Upper lobe of right lung (tissue), 1 donor: ENCODE results near the gene EPB41L1. TPM values are rescaled to one million over a fixed set of nuclear protein-coding genes. Genes with fewer than 3 reads are reported as not detected.
A peak's percentile ranks its signal among the peaks of the same experiment; 100 is the strongest.

Source experiments
- ATAC-seq: fragments of 200-7000 bp; cut with Tn5 transposase; one replicate; pipeline ENCODE4 v1.9.1; 2020; ENCODE audit warnings: mild to moderate bottlenecking, moderate library complexity
- DNase-seq: peaks from one replicate; pipeline ENCODE4 v3.0.0-alpha.2; 2020
- H3K27ac ChIP-seq: fragments of 200-600 bp; one replicate; pipeline ENCODE4 v1.8.0; 2022
- H3K27me3 ChIP-seq: fragments of 200-600 bp; one replicate; pipeline ENCODE4 v1.8.0; 2022; ENCODE audit warnings: mild to moderate bottlenecking
- H3K36me3 ChIP-seq: fragments of 200-600 bp; one replicate; pipeline ENCODE4 v1.8.0; 2022
- H3K4me1 ChIP-seq: fragments of 200-600 bp; one replicate; pipeline ENCODE4 v1.8.0; 2022
- H3K4me3 ChIP-seq: fragments of 200-600 bp; one replicate; pipeline ENCODE4 v1.8.0; 2022; ENCODE audit warnings: mild to moderate bottlenecking
- H3K9me3 ChIP-seq: fragments of 200-600 bp; one replicate; pipeline ENCODE4 v1.8.0; 2022
- CTCF ChIP-seq: fragments of 200-600 bp; IDR thresholded peaks from one replicate; pipeline ENCODE4 v1.8.0; 2022; ENCODE audit warnings: antibody characterized with exemption
- intact Hi-C: fragments of 100-400 bp; cut with DNase I; formaldehyde crosslinking; loops from one replicate; pipeline ENCODE4 v1.11.0; 2022
- total RNA-seq: library from RNA; stranded (reverse); fragmentation: NEBNext Ultra II Directional; extraction: Animal tissue kit (Norgen Biotek cat#: 25700); gene quantifications from one replicate; pipeline ENCODE4 v1.2.1, GENCODE V29; 2021
- donor health status: DM: no; HTN: yes; CAD: no; lungs with severe emphysema.

EPB41L1 gene
- total RNA-seq, 1 donor from 2014 or later, result 61.4 TPM

DNA sequence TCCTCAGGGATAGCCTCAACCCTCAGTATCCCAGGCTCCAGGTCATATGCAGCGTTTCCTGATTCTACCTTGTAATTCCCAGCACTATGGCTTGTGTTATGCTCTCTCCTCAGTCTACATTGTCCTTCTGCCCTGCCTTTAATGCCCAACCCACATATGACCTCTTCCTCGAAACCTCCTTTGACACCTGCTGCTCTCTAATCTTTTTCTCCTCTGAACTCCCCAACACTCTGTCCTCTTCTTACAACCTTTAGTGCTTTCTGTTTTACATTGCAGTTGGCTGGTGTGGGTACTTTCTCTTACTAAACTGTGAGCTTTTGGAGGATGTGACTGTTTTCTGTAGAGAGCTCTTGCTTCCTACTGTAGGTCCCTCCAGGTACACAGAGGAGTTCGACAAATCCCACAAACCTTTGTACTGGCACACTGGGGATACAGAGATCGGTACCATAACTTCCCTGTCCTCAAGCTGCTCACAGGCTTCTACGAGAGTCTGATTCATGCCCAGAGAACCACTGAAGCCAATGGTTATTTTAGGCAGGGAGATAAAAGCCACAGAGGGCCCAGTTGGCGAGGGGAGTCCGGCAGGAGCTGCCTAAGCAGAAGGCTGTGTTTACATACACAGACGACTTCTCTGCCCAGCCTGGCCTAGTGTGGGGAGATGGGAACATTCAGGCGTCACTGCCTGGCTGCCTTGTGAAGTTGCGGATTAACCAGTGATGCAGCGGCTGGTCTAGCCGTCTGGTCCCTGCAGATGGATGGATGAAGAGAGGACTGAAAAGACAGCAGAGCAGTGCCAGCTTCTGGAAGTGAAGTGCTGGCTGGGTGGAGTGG lies 8.4 kb upstream of the EPB41L1 start:
- DNase-seq (no peak), ATAC-seq (no peak)
- Histone ChIP-seq H3K27me3 (no peaks in the 10 kb centered on the region), H3K4me1 (peaks cover 6% of the 10 kb centered on the region), H3K4me3 (no peak overlapping the region), H3K9me3 (no peaks in the 10 kb centered on the region), H3K27ac (no peak overlapping the region), H3K36me3 (no peaks in the 10 kb centered on the region)
- intact Hi-C loops, result no loop called here
- no peak for TF ChIP-seq CTCF

DNA sequence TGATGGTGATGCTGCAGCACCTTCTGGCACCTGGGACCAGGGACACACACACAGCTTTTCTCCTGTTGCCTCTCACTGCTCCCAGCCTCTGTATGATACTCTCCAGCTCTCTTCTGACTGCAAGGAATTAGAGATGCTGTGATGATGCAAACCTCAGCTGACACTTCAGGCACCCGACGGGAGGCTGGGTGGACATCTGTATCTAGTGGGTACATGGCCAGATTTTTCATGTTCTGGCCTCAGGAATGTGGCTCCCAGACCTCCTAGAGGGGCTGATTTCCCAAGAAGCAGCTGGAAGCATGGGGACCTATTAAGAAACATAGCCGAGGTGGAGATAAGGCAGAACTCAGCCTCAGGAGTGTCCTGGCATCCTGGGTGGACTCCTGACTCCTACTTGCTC lies 6.8 kb upstream of the EPB41L1 start:
- no peak for TF ChIP-seq CTCF
- DNase-seq, result no peak
- ATAC-seq, result peak; percentile 30

GRCh38 chr20:36148439-36148838 lies 6.1 kb upstream of the EPB41L1 start:
- H3K36me3 ChIP-seq, result no peaks in the 10 kb centered on the region
- no peaks in the 10 kb centered on the region for H3K9me3 ChIP-seq
- H3K4me3 ChIP-seq, result no peak overlapping the region
- no peak overlapping the region for H3K27ac ChIP-seq
- no peaks in the 10 kb centered on the region for H3K27me3 ChIP-seq
- TF ChIP-seq CTCF, result no peak
- DNase-seq, result no peak
- no peak for ATAC-seq
- peaks cover 8% of the 10 kb centered on the region for H3K4me1 ChIP-seq
- intact Hi-C loops, result no loop called here

More for the DNA sequence above, 6.8 kb upstream of the EPB41L1 start:
- no peak overlapping the region for H3K4me3 ChIP-seq
- no peaks in the 10 kb centered on the region for H3K27me3 ChIP-seq
- H3K36me3 ChIP-seq, result no peaks in the 10 kb centered on the region
- peaks cover 6% of the 10 kb centered on the region for H3K4me1 ChIP-seq
- intact Hi-C loops, result no loop called here
- H3K9me3 ChIP-seq, result no peaks in the 10 kb centered on the region
- no peak overlapping the region for H3K27ac ChIP-seq

- DNase-seq (no peak), ATAC-seq (no peak)
- Histone ChIP-seq H3K27ac (no peak overlapping the region), H3K36me3 (no peaks in the 10 kb centered on the region), H3K4me3 (no peak overlapping the region), H3K4me1 (peaks cover 14% of the 10 kb centered on the region), H3K27me3 (no peaks in the 10 kb centered on the region), H3K9me3 (no peaks in the 10 kb centered on the region)
- no peak for TF ChIP-seq CTCF
- intact Hi-C loops, result no loop called here
Observed at GRCh38 chr20:36149012-36149411, 5.5 kb upstream of the EPB41L1 start.

DNA sequence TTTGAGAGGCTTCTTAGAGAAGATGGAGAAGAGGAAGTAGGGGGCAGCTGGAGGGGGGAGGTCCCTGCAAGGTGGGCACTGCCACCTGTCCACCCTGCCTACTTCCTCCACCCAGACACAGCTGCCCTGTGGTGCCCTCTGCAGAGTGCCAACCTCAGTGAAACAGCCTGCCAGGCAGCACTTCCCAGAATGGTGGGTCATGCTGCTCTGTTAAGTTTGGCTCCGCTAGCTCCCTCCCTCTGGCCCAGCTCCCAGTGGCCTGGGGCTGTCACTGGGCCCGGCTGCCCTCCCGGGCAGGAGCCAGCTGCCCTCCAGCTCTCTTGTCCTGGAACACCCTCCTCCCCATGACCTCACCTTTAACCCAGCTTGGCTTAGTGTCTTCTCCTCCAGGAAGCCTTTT lies 5.1 kb upstream of the EPB41L1 start:
- TF ChIP-seq CTCF, result no peak
- H3K27me3 ChIP-seq, result no peaks in the 10 kb centered on the region
- peaks cover 16% of the 10 kb centered on the region for H3K4me1 ChIP-seq
- H3K27ac ChIP-seq, result no peak overlapping the region
- H3K4me3 ChIP-seq, result no peak overlapping the region
- H3K9me3 ChIP-seq, result no peaks in the 10 kb centered on the region
- ATAC-seq (no peak), DNase-seq (no peak)
- no peaks in the 10 kb centered on the region for H3K36me3 ChIP-seq
- intact Hi-C loops, result no loop called here
